HG03378 (cell line): ENCODE results near the gene HIVEP3.

Experiments used
- ATAC-seq: cut with Tn5 transposase; IDR thresholded peaks from one replicate; pipeline ENCODE4 v1.9.1; 2021; ENCODE audit warnings: mild to moderate bottlenecking, moderate library complexity; ENCODE audit not compliant: unreplicated experiment

The HIVEP3 gene

GRCh38 chr1:41673806-41674205, 244.9 kb downstream of the HIVEP3 start:
- no peak for ATAC-seq

- ATAC-seq, result no peak
Measured at GRCh38 chr1:41673378-41673777, 245.3 kb downstream of the HIVEP3 start.

- no peak for ATAC-seq
Measured at GRCh38 chr1:41672641-41673361, 245.9 kb downstream of the HIVEP3 start.

- no peak for ATAC-seq
Measured at GRCh38 chr1:41672173-41672572, 246.5 kb downstream of the HIVEP3 start.

- ATAC-seq, result no peak
Measured at GRCh38 chr1:41671116-41671755, 247.5 kb downstream of the HIVEP3 start.

GRCh38 chr1:41670217-41670957, 248.3 kb downstream of the HIVEP3 start:
- ATAC-seq, result no peak

GRCh38 chr1:41668967-41669366, 249.8 kb downstream of the HIVEP3 start:
- no peak for ATAC-seq

GRCh38 chr1:41668054-41668660, 250.6 kb downstream of the HIVEP3 start:
- ATAC-seq, result no peak

GRCh38 chr1:41666981-41667631, 251.6 kb downstream of the HIVEP3 start:
- peak; percentile 49 for ATAC-seq

- ATAC-seq, result no peak
Measured at GRCh38 chr1:41665962-41666917, 252.5 kb downstream of the HIVEP3 start.

GRCh38 chr1:41664861-41665640, 253.7 kb downstream of the HIVEP3 start:
- no peak for ATAC-seq

- no peak for ATAC-seq
Measured at GRCh38 chr1:41663671-41664400, 254.9 kb downstream of the HIVEP3 start.

- ATAC-seq, result no peak
Measured at GRCh38 chr1:41662765-41663437, 255.8 kb downstream of the HIVEP3 start.

- no peak for ATAC-seq
Measured at GRCh38 chr1:41662061-41662764, 256.5 kb downstream of the HIVEP3 start.

- no peak for ATAC-seq
Measured at GRCh38 chr1:41661428-41662060, 257.2 kb downstream of the HIVEP3 start.

- ATAC-seq, result no peak
Measured at GRCh38 chr1:41660570-41661427, 257.9 kb downstream of the HIVEP3 start.
